Kidney (tissue), 14 donors: ENCODE results near the gene OPRD1. TPM values are rescaled to one million over a fixed set of nuclear protein-coding genes. Genes with fewer than 3 reads are reported as not detected.

Source experiments
- DNase-seq, 5 donors: peaks; one replicate each; pipeline ENCODE4 v3.0.0-alpha.2; 2013 to 2020
- FAIRE-seq: peaks from 2 replicates; lab custom pipeline; 2012; peaks lifted over from hg19 to GRCh38; lab: Jason Lieb, UNC
- H3K27ac ChIP-seq, 2 donors: one replicate each; pipeline ENCODE4 v1.7.0; 2013; ENCODE audit warnings: low read depth in 2 of 2, low read length in 2 of 2, inconsistent platforms in 1 of 2
- H3K27me3 ChIP-seq: one replicate; pipeline ENCODE4 v1.7.1; 2013; ENCODE audit warnings: low read length, inconsistent platforms; ENCODE audit not compliant: control insufficient read depth, insufficient read depth
- H3K36me3 ChIP-seq, 3 donors: one replicate each; pipeline versions ENCODE4 v1.7.0 to v1.7.1; 2013; ENCODE audit warnings: low read length in 3 of 3, control low read depth in 1 of 3, inconsistent platforms in 1 of 3; ENCODE audit not compliant: insufficient read depth in 3 of 3, control insufficient read depth in 2 of 3
- H3K4me1 ChIP-seq, 3 donors: one replicate each; pipeline versions ENCODE4 v1.7.0 to v1.7.1; 2013; ENCODE audit warnings: low read length in 3 of 3, inconsistent platforms in 1 of 3, low read depth in 1 of 3; ENCODE audit not compliant: control insufficient read depth in 2 of 3, insufficient read depth in 2 of 3
- H3K4me3 ChIP-seq, 3 donors: one replicate each; pipeline versions ENCODE4 v1.7.0 to v1.8.1; 2013; ENCODE audit warnings: low read length in 3 of 3, control low read depth in 1 of 3, inconsistent platforms in 1 of 3
- H3K9ac ChIP-seq, 3 donors: one replicate each; pipeline versions ENCODE4 v1.7.0 to v1.7.1; 2013; ENCODE audit warnings: low read length in 3 of 3, control low read depth in 1 of 3, inconsistent platforms in 1 of 3
- H3K9me3 ChIP-seq, 3 donors: one replicate each; pipeline versions ENCODE4 v1.7.0 to v1.7.1; 2013; ENCODE audit warnings: low read length in 3 of 3, control low read depth in 1 of 3, inconsistent platforms in 1 of 3; ENCODE audit not compliant: control insufficient read depth in 2 of 3, insufficient read depth in 1 of 3
- intact Hi-C: fragments of 100-400 bp; cut with DNase I; formaldehyde crosslinking; loops from one replicate; pipeline ENCODE4 v1.11.1; 2022
- polyA plus RNA-seq: library from polyadenylated mRNA; stranded (reverse); fragments of 350-450 nt; fragmentation: Illumina TruSeq; extraction: RNeasy Lipid Tissue Mini Kit (QIAGEN cat#74804); gene quantifications from one replicate; pipeline ENCODE4 v1.2.3, GENCODE V29; 2014; ENCODE audit warnings: low read depth, low replicate concordance; ENCODE audit not compliant: insufficient read depth
- total RNA-seq: library from RNA; stranded (reverse); fragmentation: NEBNext Ultra II Directional; extraction: Animal tissue kit (Norgen Biotek cat#: 25700); gene quantifications from one replicate; pipeline ENCODE4 v1.2.1, GENCODE V29; 2021
- TF ChIP-seq, protein P1 (sequence below): IDR thresholded peaks from 3 replicates; pipeline ENCODE4 v1.5.1; 2012; ENCODE audit warnings: mild to moderate bottlenecking, moderate library complexity, borderline replicate concordance; ENCODE audit not compliant: insufficient read depth; ENCODE audit errors: extremely low read depth
- donor health status: control.
- donor health status: control.
- donor health status: control.
- donor health status: control.
- donor health status: control.
- donor health status: DM: yes; HTN: yes; CAD: no.
- donor health status: Normal renal cell carcinoma (clear cell type).

The OPRD1 gene
- total and polyA plus RNA-seq, 2 donors from 2014 or later = not detected

DNA sequence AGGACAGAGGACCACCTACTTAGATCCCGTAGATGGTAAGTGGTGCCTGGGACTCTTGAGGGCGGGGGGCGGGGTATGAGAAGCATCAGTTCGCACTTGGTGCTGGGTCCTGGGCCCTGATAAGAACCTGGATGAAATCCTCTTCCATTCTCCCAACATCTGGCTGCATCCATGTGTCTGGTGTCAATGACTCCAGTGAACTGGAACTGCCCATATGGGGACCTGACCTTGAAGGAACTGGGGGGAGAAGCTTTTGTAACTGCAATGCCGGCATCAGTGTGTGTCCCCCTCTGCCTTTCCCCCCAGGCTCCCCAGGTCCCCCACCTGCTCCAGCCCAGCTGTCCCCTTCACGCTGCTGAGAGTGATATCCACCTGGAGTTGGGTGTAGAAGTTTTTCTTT is 52.7 kb downstream of the OPRD1 start:
- TF ChIP-seq, protein P1, sequence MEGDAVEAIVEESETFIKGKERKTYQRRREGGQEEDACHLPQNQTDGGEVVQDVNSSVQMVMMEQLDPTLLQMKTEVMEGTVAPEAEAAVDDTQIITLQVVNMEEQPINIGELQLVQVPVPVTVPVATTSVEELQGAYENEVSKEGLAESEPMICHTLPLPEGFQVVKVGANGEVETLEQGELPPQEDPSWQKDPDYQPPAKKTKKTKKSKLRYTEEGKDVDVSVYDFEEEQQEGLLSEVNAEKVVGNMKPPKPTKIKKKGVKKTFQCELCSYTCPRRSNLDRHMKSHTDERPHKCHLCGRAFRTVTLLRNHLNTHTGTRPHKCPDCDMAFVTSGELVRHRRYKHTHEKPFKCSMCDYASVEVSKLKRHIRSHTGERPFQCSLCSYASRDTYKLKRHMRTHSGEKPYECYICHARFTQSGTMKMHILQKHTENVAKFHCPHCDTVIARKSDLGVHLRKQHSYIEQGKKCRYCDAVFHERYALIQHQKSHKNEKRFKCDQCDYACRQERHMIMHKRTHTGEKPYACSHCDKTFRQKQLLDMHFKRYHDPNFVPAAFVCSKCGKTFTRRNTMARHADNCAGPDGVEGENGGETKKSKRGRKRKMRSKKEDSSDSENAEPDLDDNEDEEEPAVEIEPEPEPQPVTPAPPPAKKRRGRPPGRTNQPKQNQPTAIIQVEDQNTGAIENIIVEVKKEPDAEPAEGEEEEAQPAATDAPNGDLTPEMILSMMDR = no peak
- DNase-seq (no peak), FAIRE-seq (no peak)
- Histone ChIP-seq H3K4me3 (no peak overlapping the region), H3K9me3 (no peaks in the 10 kb centered on the region), H3K4me1 (no peaks in the 10 kb centered on the region), H3K27ac (no peak overlapping the region), H3K27me3 (no peaks in the 10 kb centered on the region), H3K36me3 (no peaks in the 10 kb centered on the region), H3K9ac (no peak overlapping the region)
- intact Hi-C loops = no loop called here

- no peak overlapping the region for H3K27ac ChIP-seq
- DNase-seq = no peak
- no peak for FAIRE-seq
- intact Hi-C loops = no loop called here
- H3K27me3 ChIP-seq = no peaks in the 10 kb centered on the region
- TF ChIP-seq, protein P1 = no peak
- H3K4me3 ChIP-seq = no peak overlapping the region
- H3K9ac ChIP-seq = no peak overlapping the region
- H3K36me3 ChIP-seq = no peaks in the 10 kb centered on the region
- H3K4me1 ChIP-seq = no peaks in the 10 kb centered on the region
- H3K9me3 ChIP-seq = no peaks in the 10 kb centered on the region
These were observed 54.2 kb downstream of the OPRD1 start for GRCh38 chr1:28865997-28866650.

DNA sequence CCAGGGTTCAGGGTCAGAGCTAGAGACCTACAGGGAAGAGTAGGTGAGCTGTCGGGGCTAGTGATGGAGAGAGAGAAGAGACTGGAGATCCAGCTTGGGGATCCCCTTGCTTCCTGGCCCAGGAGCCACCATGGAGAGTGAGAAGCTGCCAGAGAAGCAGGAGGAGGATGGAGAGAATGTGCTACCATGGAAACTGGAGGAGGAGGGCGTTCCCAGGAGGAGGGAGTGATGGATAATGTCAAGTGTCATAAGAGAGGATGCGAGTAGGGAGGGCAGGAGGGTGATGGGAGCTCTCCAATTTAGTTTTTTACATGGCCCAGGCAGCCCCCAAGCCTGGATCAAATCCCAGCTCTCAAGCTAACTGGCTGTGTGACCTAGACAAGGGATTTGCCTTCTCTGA is 55.9 kb downstream of the OPRD1 start:
- Histone ChIP-seq H3K27me3 (no peaks in the 10 kb centered on the region), H3K36me3 (no peaks in the 10 kb centered on the region), H3K4me3 (no peak overlapping the region), H3K9me3 (no peaks in the 10 kb centered on the region), H3K9ac (no peak overlapping the region), H3K27ac (no peak overlapping the region), H3K4me1 (peaks cover 0 to 7% (median 0%) of the 10 kb centered on the region in 3 donors)
- TF ChIP-seq, protein P1 = no peak
- DNase-seq = no peak
- no peak for FAIRE-seq
- intact Hi-C loops = no loop called here
